Measurements from ENCODE around the gene STARD3. TPM values are rescaled to one million over a fixed set of nuclear protein-coding genes. Genes with fewer than 3 reads are reported as not detected.

Gene STARD3
- total and polyA plus RNA-seq, 4 donors = 27.4 to 79.7 (median 64.8) TPM

DNA sequence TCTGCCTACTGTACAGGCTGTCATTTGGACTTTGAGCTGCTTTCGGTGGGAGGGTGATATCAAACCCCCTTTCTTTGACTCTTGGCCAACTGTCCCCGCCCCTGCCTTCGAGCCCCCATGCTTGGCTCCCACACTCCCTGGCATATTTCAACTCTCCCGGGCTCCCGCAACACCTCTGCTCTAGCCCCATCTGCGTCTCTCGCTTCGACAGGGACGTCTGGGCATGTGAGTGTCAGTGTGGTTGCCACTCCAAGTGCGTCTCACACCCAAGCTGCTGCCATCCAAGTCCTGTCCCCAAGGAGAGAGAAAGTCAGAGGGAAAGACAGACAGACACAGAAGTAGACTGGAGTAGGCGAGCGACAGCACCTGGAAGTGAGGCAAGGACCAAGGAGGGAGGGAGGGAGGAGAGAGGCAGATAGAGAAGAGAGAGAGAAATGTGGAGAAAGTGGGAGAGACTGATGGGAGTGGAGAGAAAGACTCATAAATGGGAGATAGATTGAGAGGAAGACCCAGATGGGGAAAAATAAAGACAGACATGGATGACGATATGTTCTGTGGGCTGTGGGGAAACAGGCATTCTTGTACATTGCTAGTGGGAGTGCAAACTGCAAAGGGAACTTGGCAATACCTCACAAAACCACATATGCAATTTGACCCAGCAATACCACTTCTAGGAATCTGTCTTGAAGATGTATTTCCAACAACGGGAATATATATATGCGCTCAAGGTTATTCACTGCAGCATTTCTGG, 11.8 kb downstream of the STARD3 start:
- Histone ChIP-seq H3K27ac (ENCODE audit: low read depth in 1 of 2, low read length in 1 of 2) (no peak overlapping the region), H3K9me3 (ENCODE audit: control insufficient read depth in 4 of 4, insufficient read depth in 3 of 4, low read length in 3 of 4) (no peaks in the 10 kb centered on the region), H3K9ac (ENCODE audit: insufficient read depth in 1 of 2, low read length in 2 of 2) (no peak overlapping the region), H3K4me3 (no peak overlapping the region), H3K4me1 (ENCODE audit: control insufficient read depth in 5 of 5, insufficient read depth in 5 of 5, low read length in 5 of 5) (peaks cover 0 to 28% (median 4%) of the 10 kb centered on the region in 5 donors), H3K36me3 (ENCODE audit: control insufficient read depth in 4 of 4, insufficient read depth in 4 of 4, low read length in 4 of 4) (peaks cover 0 to 2% (median under 1%) of the 10 kb centered on the region in 4 donors), H3K27me3 (ENCODE audit: control insufficient read depth in 3 of 3, insufficient read depth in 3 of 3, low read length in 2 of 3) (no peaks in the 10 kb centered on the region)
- no peak for DNase-seq
- no peak for ATAC-seq (ENCODE audit: insufficient read depth, low FRiP score)
- TF ChIP-seq, protein P1, sequence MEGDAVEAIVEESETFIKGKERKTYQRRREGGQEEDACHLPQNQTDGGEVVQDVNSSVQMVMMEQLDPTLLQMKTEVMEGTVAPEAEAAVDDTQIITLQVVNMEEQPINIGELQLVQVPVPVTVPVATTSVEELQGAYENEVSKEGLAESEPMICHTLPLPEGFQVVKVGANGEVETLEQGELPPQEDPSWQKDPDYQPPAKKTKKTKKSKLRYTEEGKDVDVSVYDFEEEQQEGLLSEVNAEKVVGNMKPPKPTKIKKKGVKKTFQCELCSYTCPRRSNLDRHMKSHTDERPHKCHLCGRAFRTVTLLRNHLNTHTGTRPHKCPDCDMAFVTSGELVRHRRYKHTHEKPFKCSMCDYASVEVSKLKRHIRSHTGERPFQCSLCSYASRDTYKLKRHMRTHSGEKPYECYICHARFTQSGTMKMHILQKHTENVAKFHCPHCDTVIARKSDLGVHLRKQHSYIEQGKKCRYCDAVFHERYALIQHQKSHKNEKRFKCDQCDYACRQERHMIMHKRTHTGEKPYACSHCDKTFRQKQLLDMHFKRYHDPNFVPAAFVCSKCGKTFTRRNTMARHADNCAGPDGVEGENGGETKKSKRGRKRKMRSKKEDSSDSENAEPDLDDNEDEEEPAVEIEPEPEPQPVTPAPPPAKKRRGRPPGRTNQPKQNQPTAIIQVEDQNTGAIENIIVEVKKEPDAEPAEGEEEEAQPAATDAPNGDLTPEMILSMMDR (IDR thresholded peaks at IDR 0.05; ENCODE audit: control extremely low read depth, extremely low read depth) = no peak
- 78 to 86% methylated on average over 15 of the region's 15 CpGs for WGBS, 2 donors

DNA sequence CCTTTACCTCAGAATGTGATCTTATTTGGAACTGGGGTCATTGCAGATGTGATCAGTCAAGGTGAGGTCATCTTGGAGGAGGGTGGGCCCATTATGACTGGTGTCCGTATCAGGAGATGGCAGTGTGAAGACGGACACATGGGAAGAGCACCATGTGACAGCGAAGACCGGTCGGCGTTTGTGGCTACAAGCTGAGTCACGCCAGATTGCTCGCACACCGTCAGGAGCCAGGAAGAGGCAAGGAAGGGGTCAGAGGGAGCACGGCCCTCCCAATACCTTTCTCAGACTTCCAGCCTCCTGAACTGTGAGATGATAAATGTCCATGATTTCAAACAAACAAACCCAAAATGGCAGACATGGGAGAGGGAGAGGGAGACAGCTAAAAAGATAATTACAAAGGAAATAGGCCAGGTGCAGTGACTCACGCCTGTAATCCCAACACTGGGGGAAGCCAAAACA, 13.2 kb downstream of the STARD3 start:
- DNase-seq (no peak), ATAC-seq (ENCODE audit: insufficient read depth, low FRiP score) (no peak)
- no peak overlapping the region for H3K4me3 ChIP-seq
- H3K27me3 ChIP-seq (ENCODE audit: control insufficient read depth in 3 of 3, insufficient read depth in 3 of 3, low read length in 2 of 3) = no peaks in the 10 kb centered on the region
- H3K36me3 ChIP-seq (ENCODE audit: control insufficient read depth in 4 of 4, insufficient read depth in 4 of 4, low read length in 4 of 4) = peaks cover 0 to 2% (median 0%) of the 10 kb centered on the region in 4 donors
- TF ChIP-seq, protein P1 (IDR thresholded peaks at IDR 0.05; ENCODE audit: control extremely low read depth, extremely low read depth) = no peak
- no peaks in the 10 kb centered on the region for H3K9me3 ChIP-seq (ENCODE audit: control insufficient read depth in 4 of 4, insufficient read depth in 3 of 4, low read length in 3 of 4)
- H3K4me1 ChIP-seq (ENCODE audit: control insufficient read depth in 5 of 5, insufficient read depth in 5 of 5, low read length in 5 of 5) = peaks cover 0 to 26% (median 4%) of the 10 kb centered on the region in 5 donors
- no peak overlapping the region for H3K27ac ChIP-seq (ENCODE audit: low read depth in 1 of 2, low read length in 1 of 2)
- no peak overlapping the region for H3K9ac ChIP-seq (ENCODE audit: insufficient read depth in 1 of 2, low read length in 2 of 2)
- 90% methylated on average over 11 of the region's 11 CpGs for WGBS, 2 donors

DNA sequence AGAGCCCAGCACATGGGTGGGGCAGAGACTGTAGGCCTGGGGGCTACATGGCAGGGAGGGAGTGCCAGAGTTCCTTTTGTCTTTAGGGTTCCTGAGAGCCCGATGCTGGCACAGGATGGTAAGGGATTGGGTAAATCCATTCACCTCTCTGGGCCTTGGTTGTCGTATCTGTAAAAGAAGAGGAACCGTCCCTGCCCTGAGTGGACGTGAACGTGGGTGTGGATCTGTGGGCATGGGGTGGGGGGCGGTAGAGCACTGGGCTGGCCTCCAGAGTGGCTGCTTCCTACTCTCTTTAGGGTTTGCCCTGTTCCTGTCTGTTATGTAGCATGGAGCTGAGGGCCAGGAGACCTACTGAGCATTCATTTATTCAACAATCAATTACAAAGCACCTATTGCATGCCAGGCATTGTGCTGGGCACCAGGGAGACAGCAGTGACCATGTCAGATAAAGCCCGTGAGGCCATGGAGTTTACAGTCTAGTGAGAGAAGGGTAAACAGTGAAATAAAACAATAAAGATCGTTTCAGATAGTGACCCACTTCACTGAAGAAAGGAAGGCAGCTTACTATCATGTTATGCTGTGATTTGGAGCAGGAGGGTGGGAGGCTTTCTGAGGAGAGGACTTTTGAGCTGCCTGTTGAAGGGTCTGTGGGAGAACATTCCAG, 15.1 kb downstream of the STARD3 start:
- WGBS, 2 donors = 49 to 61% methylated on average over 8 of the region's 8 CpGs
- H3K27ac ChIP-seq (ENCODE audit: low read depth in 1 of 2, low read length in 1 of 2) = peak overlapping the region in 1 of 2 donors; percentile 34
- H3K36me3 ChIP-seq (ENCODE audit: control insufficient read depth in 4 of 4, insufficient read depth in 4 of 4, low read length in 4 of 4) = peaks cover 0 to 5% (median 1%) of the 10 kb centered on the region in 4 donors
- no peak overlapping the region for H3K9ac ChIP-seq (ENCODE audit: insufficient read depth in 1 of 2, low read length in 2 of 2)
- no peak overlapping the region for H3K4me3 ChIP-seq
- TF ChIP-seq, protein P1 (IDR thresholded peaks at IDR 0.05; ENCODE audit: control extremely low read depth, extremely low read depth) = no peak
- no peak for ATAC-seq (ENCODE audit: insufficient read depth, low FRiP score)
- no peaks in the 10 kb centered on the region for H3K9me3 ChIP-seq (ENCODE audit: control insufficient read depth in 4 of 4, insufficient read depth in 3 of 4, low read length in 3 of 4)
- H3K27me3 ChIP-seq (ENCODE audit: control insufficient read depth in 3 of 3, insufficient read depth in 3 of 3, low read length in 2 of 3) = no peaks in the 10 kb centered on the region
- DNase-seq = no peak
- peaks cover 0 to 29% (median 4%) of the 10 kb centered on the region in 5 donors for H3K4me1 ChIP-seq (ENCODE audit: control insufficient read depth in 5 of 5, insufficient read depth in 5 of 5, low read length in 5 of 5)

All from lung (tissue), 12 donors.